SKM-1 (cell line): ENCODE measurements around the gene MACO1.
A peak's percentile ranks its signal among the peaks of the same experiment; 100 is the strongest.
"Not testable (repeated sequence)": the region's sequence is repeated elsewhere in the genome, so short reads cannot be mapped to it uniquely, and the experiment has no call there.

Source experiments
- DNase-seq: peaks from one replicate; lab custom pipeline; 2025; ENCODE audit not compliant: unreplicated experiment; lab: John Stamatoyannopoulos, UW

Gene MACO1, protein sequence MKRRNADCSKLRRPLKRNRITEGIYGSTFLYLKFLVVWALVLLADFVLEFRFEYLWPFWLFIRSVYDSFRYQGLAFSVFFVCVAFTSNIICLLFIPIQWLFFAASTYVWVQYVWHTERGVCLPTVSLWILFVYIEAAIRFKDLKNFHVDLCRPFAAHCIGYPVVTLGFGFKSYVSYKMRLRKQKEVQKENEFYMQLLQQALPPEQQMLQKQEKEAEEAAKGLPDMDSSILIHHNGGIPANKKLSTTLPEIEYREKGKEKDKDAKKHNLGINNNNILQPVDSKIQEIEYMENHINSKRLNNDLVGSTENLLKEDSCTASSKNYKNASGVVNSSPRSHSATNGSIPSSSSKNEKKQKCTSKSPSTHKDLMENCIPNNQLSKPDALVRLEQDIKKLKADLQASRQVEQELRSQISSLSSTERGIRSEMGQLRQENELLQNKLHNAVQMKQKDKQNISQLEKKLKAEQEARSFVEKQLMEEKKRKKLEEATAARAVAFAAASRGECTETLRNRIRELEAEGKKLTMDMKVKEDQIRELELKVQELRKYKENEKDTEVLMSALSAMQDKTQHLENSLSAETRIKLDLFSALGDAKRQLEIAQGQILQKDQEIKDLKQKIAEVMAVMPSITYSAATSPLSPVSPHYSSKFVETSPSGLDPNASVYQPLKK

DNA sequence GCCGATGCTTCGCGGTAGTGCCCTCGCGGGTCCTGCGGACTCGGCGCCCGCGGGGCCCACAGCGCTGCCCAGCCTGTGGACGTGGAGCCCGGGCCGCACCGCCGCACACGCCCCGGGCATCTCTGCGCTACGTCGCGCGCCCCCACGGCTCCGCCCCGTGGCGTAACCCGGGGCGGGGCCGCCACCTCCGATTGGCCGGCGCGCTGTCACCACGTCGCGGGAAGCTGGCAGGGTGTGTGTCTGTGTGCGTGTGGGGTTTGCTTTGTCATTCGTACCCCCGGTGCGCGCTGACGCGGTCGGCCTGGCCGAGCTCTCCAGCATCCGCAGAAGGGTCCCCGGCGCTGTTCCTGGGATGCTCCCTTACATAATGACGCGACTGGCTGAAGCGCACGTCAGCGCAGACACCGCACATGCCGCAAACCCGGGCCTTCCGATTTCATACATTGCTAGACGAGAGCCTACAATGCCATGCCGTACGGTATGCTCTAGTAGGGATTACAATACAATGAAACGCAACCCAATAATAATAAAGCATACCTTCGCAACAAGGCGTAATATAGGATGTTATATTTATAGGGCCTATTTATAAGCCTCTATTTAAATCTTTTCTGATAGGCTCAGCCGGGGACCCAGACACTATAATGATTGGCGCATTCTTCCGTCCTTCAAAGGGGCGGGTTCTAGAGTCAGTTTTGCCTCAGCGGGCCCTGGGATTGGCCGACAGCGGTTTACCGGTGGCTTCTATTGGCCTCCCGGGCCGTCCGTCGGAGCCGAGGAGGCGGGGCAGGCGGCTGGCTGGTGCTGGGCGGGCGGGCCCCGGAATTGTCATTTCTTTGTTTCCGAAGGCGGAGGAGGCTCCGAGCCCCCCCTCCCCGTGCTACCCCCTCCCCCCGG, at the start of gene MACO1:
TSS of gene MACO1 (plus strand) at position 825 of the 894 bp plus-strand sequence. CDS start 202 bp downstream, outside the sequence.
- DNase-seq: peak; percentile 91

DNA sequence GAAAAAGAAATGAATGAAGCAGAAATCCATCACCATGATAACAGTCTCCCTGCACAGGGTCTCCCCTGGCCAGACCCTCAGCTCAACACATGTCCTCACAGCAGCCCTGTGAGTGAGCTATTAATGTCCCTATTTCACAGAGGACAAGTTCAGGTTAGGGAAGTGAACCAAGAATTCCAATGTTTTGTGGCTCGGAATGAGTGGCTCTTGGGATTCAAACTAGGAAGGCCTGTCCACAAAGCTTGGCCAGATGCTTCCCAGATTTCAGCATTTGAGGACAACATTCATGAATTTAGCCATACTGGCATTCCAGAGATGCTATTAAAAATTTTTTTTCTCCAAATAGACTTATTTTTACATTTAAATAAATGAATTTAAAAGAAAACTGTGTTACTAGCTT, 48.2 kb upstream of the MACO1 start:
- DNase-seq: not testable (repeated sequence)

DNA sequence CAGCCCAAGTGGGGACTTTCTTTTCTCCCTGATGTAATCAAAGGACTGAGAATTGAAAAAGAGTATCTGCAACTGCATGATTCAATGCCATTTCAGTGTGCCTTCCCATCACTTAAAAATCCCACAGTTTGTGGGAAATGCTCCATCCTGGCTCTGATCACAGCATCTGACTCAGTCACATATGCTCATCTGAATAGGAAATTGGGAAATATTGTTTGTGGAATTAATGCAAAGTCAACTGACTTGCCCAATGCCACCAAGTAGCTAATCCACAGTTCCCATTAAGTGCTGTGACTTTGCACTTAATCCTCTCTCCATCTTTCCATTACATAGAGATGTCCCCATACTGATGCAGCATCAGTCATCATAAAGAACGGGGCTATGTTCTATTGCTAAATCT, 47.6 kb upstream of the MACO1 start:
- not testable (repeated sequence) for DNase-seq

DNA sequence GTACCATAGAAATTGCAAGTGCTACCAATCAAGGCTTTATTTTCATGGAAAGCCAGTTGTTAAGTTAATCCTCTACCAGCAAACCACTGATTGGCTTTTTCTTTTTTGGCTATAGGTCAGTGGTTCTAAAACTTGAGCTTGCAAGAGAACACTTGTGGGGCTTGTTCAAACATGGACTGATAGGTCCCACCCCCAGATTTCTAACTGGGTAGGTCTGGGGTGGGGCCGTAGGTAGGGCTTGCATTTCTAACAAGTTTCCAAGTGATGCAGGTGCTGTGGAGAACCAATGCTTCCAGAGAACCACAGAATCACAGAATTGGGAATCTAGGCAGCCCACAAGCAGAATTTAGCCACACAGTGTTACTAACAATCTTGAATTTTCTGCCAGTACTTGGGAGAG, 46.8 kb upstream of the MACO1 start:
- DNase-seq: not testable (repeated sequence)

DNA sequence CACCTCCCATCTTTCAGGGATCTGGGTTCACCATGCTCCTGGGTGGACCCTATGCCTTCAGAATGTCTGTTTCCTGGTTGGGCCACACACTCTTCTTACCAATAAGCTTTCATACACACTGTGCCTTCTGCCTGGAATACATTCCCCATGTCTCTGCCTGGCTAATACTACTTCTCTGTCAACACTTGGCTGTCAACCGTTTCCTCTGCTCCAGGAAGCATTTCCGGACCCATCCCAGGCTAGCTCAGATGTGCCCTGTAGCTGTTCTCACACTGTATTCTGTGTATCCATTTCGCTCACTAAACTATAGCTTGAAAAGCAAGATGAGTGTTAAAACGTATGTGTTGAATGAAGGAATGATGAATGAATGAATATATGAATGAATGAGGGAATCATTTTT, 43.6 kb upstream of the MACO1 start:
- DNase-seq: not testable (repeated sequence)

DNA sequence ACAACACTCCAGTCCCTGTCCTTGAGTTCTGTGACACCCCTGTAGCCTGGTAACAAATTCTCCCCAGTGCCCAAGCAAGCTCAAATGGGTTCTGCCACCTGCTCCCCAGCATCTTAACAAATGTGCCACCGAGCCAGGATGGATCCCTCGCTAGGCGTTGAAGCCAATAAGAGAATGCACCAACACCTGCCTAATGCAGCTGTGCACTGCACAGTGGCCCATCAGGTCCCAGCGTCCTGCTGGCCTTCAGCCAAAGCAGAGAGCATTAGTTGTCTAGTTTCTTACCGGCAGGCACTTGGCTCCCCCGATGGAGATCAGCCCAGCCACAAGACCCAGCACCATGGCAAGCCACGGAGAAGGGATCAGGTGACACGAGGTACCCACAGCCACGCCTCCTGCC, 42.0 kb upstream of the MACO1 start:
- DNase-seq: not testable (repeated sequence)

DNA sequence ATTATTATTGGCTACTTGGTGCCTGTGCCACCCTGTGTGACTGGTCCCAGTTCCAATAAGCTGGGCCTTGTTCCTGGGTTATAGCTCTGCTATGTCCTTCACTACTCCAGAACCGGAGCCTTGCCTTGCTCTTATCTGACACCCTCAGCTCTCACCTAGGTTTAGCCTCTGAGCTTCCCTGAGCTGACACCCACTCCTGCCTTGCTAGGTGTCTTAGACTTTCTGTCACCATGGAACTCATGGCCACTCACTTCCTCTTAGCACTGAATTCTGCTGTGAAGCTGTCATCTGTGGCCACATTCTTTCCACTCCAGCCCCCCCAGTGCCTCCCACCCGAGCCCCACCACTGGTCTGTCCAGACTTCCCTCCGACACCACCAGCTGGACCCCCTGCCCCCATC, 41.0 kb upstream of the MACO1 start:
- DNase-seq: not testable (repeated sequence)

DNA sequence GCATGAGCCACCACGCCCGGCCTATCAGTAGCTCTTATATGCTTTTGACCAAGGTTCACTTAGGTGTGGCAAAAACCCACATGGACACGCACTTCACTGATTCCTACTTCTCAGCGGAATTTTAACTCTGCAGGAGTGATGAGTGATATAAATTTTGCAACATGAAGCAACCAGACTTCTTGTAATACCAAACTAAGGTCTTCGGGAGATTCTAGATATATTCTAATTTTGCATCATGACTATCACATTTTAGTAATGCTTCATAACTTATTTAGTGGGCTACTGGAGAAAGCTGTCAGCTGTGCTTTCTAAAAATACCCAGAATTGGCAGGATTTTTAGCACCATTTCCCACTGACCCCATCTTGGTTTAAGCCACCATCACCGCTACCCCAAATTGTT, 37.9 kb upstream of the MACO1 start:
- DNase-seq: no peak

DNA sequence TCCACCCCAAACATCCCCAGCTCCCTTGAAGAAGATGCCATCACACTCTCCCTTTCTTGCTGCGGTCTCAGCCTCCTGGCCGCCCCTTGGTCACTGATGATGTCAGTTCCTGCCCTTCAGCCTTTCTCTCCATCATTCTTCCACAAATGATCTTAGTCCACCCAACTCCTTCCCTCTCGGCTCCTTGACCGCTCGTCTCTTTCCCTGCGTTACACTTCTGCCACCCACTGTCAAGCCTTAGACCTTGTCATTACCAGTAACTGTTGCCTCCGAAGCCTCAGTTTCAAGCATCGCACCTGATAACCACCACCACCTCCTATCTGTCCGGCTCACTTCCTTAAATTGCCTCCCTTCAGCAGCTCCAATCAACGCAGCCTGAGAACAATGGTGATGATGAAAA, 33.1 kb upstream of the MACO1 start:
- DNase-seq: not testable (repeated sequence)

DNA sequence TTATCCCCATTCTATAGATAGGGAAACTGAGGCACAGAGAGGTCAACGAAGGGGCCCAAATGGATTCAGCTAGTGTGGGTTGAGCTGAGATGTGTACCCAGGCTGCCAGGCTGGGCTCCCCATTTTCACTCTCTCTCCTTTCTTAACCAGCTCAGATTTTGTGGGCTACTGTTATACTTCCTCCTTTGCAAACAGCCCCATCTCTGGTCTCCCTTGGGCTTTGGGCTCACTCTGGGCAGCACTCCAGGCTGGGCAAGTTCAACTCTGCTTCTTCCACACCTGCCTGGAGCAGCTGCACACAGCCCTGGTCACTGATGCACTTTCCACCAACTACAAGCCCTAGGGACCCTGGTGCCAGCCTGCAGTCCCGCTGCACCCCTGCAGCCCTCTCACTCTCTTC, 32.6 kb upstream of the MACO1 start:
- not testable (repeated sequence) for DNase-seq

DNA sequence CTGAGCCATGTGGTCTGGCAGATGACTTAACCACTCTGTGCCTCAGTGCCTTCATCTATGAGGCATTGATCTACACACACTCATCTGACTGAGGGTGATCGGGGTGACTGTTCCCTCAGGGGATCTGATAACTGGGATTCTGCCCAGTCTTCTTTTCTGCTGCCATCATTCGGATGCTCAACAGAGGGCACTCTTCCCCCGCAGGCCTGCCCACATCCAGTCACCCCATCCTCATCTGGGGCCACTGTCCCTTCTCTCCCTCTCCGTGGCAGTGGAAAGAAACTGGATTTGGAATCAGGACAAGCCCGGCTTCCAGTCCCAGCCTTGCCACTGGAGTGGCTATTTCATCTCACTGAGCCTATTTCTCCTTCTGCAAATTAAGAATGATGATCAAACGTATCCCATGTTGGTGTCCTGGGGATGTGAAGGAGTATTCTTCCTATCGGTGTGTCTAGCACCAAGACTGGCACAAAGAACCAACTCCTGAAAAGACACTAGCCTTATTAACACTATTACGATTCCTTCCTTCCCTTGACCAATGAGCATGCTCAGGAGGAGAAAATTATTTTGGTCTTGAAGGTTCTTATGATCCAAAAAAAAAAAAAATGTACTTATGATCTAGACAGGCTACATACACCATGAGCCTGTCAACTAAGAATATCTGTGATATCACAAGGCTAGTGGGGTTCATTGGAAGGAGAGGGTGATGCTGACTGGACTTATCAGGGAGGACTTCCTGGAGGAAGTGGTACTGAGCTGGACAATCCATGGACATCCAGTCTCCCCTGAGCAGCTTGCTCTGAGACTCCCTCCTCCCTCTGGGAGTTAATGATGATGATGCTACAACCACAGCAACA, 27.5 kb upstream of the MACO1 start:
- not testable (repeated sequence) for DNase-seq

DNA sequence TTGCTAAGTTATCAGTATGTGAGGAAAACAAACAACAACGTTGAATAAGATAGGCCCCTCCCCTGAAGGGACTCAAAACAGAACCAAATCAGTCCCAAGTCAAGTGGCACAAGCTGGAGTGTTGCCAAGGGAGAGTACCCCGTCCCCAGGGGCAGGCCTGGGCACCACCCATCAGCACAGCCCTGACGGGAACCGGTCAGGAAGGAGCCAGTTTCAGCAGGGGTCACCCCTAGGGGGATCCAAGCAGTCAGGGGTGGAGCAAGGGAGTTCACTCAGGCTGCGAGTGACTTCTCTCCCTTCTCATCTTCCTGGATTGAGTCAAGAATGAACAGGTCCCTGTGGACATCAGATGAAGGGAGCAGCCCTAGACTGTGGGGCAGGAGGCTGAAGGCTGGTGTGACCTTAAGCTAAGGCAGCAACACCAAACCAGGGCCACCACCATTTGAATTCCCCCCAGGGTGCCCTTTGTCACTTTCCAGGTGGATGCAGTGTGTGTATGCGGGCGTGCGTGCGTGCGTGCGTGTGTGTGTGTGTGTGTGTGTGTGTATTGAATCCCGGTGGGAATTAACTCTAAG, 24.9 kb upstream of the MACO1 start:
- not testable (repeated sequence) for DNase-seq

DNA sequence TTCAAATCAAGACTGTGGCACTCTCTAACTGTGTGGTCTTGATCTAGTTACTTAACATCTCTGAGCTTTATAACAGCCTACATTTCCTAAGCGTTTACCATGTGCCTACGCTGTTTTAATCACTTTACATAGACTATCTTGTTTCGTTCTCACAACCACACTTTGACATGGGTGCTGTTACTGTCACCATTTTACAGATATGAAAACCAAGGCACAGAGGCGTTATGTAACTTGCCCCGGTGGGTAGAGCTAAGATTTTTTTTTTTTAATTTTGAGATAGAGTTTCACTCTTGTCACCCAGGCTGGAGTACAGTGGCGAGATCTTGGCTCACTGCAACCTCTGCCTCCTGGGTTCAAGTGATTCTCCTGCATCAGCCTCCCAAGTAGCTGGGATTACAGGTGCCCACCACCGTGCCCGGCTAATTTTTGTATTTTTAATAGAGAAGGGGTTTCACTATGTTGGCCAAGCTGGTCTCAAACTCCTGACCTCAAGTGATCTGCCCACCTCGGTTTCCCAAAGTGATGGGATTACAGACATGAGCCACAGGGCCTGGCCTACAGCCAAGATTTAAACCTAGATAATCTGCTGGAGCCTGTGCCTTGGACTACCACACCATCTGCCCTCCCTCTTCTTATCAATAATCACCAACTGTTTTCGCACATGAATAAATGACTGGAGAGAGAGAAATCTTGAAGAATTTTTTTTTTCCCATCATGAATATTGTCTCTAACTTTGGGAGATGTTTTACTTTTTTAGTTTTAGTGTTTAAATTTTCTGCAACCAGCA, 20.9 kb upstream of the MACO1 start:
- not testable (repeated sequence) for DNase-seq

DNA sequence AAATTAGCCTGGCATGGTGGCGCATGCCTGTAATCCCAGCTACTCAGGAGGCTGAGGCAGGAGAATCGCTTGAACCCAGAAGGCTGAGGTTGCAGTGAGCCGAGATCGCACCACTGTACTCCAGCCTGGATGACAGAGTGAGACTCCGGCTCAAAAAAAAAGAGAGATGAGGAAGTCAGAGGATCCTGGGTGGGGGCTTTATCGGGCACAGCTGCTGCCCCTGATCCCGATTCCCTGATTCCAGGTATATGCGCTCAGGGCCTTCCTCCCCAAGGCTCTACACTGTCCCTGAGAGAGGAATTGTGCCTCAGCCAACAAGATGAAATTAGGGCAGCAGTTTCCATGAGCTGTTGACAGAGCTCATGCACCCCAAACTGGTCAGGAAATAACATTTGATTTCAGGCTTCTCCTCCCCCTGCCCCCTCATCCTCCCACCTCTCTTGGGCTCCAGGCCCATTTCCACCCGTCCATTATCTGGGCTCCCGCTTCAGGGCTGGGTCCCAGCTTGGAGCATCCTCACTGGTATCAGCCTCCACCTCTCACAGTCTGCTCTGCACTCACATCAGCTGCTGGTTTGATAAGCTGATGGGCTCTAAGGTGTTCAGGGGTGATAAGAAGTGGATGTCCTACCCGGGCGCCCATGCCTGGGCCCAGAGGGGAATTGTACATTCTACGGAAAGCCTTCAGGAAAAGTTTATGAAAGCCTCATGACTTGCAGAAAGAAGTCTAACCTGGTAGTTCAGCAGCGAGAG, 17.6 kb upstream of the MACO1 start:
- not testable (repeated sequence) for DNase-seq

DNA sequence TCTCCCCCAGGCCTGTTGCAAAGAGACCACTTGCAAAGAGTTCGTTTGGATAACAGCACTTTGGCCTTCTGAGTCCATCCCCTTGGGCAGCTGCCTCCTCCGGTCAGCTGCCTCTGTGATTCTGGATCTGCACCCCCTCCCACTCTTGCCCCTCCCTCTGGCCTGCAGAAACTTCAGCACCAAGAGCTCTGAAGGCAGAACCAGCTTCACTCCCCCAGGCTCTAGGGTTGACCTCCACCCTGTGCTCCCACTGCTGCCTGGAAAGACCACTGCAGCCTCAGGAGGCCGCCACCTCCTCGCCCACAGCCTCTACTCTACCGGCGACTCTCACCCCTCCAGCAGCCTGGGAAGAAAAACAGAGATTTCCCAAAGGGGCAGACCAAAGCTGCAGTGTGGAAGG, 16.5 kb upstream of the MACO1 start:
- not testable (repeated sequence) for DNase-seq

DNA sequence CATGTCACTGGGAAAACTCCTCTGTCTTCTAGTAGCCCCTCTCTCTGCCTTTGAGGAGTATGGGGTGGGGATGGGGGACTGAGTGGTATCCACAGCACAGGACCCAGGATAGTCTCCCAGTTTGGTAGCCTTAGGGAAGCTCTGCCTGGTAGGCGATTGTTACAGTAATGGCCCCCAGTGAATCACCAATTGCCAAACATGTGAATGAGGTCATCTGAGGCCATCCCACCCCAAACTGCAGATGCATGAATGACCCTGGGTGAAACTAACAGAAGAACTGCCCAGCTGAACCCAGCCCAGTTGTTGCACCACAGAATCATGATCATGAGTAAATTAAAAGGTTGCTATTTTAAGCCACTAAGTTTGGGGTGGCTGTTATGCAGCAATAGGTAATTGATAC, 16.1 kb upstream of the MACO1 start:
- DNase-seq: not testable (repeated sequence)

DNA sequence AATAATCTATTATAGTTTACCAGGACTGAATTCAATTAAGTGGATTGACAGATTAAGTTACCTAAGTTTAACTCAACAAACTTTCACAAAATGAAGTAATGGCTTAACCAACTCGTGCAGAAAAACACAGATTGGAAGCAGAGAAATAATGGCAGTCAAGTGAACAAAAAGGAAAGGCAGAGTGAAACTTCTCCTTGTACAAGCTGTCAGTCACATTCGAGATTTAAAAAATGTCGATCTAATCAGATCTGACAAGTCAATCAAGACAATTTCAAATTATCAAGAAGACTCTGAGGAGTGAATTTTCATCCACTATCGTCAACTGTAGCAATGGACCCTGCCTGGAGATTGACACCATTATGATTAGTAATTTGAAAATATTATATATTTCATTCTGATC, 13.4 kb upstream of the MACO1 start:
- not testable (repeated sequence) for DNase-seq

DNA sequence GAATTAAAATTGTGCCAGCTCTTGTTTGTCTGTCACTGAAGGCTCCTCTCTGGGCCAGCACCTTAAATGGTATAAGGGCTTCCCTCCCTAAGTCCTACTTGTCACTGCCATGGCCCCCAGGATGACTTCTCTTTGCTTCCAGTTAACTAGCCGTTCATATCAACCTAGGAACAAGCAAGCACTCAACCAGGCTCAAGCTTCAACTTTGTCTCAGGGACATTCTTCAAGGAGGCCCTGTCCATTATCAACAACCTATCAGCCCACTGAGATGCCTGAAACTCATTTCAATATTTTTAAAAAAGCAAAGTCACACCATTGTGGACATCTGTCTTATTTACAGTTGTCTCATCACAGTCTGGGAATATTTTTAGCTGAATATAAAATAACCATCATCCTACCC, 11.4 kb upstream of the MACO1 start:
- DNase-seq: not testable (repeated sequence)

DNA sequence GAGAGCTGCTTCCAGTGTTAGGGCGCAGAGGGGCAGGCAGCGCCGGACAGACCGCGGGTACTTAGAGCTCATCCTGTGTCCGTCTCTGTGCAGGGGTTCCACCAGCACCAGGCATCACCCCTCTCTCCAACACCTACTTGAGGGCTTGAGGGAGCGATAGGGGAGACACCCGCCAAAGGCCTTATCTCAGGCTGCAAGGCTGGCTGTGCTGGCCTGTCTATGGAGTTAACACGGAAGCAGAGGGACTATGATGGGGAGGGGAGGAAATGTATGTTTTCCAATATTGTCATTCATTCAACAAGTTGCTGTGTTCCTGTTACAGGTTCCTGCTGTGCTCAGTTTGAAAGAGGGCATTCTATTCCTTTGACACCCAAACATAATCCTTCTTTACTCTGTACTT, 10.0 kb upstream of the MACO1 start, which contains the start of gene RHCE:
TSS of gene RHCE (minus strand) at position 111 of the 400 bp plus-strand sequence. CDS start at position 72, 39 bp downstream.
- DNase-seq: not testable (repeated sequence)
